Calu3 (cell line): ENCODE results near the gene GRIA2. TPM values are rescaled to one million over a fixed set of nuclear protein-coding genes. Genes with fewer than 3 reads are reported as not detected.

Experiments
- BruUV-seq: library from RNA; stranded (reverse); fragments of 400-500 nt; replicated peaks from 2 replicates; lab custom pipeline; 2021; lab: Mats Ljungman, UMichigan
- CTCF ChIA-PET: fragments of 300-600 bp; sonication (Branson Sonifier 250); formaldehyde crosslinking; loops from one replicate; lab custom pipeline; 2022; ENCODE audit warnings: antibody characterized with exemption; lab: Charles Lee
- DNase-seq: peaks from one replicate; pipeline ENCODE4 v3.0.0; 2022
- H3K27ac Mint-ChIP-seq: one replicate; pipeline ENCODE4 v1.8.0; 2022; ENCODE audit warnings: mixed read lengths; ENCODE audit not compliant: unreplicated experiment
- H3K27me3 Mint-ChIP-seq: one replicate; pipeline ENCODE4 v1.8.0; 2022; ENCODE audit warnings: mixed read lengths; ENCODE audit not compliant: unreplicated experiment
- H3K36me3 Mint-ChIP-seq: one replicate; pipeline ENCODE4 v1.8.0; 2022; ENCODE audit warnings: mild to moderate bottlenecking, moderate library complexity, mixed read lengths; ENCODE audit not compliant: insufficient read depth, unreplicated experiment
- H3K4me1 Mint-ChIP-seq: one replicate; pipeline ENCODE4 v1.8.0; 2022; ENCODE audit warnings: mild to moderate bottlenecking, low read depth, mixed read lengths; ENCODE audit not compliant: unreplicated experiment
- H3K4me3 Mint-ChIP-seq: one replicate; pipeline ENCODE4 v1.8.0; 2022; ENCODE audit warnings: mild to moderate bottlenecking, low read depth, moderate library complexity, mixed read lengths; ENCODE audit not compliant: unreplicated experiment
- H3K9me3 Mint-ChIP-seq: one replicate; pipeline ENCODE4 v1.8.0; 2022; ENCODE audit warnings: low read depth, mixed read lengths; ENCODE audit not compliant: unreplicated experiment
- intact Hi-C: fragments of 100-400 bp; cut with micrococcal nuclease; formaldehyde crosslinking; loops from one replicate; pipeline ENCODE4 v1.10.0; 2022; ENCODE audit not compliant: unreplicated experiment
- total RNA-seq: library from RNA; stranded (reverse); gene quantifications from 2 replicates; pipeline ENCODE4 v1.2.3, GENCODE V29; 2022
- TF ChIP-seq, protein P1 (sequence below): fragments of 200-600 bp; IDR thresholded peaks from one replicate; pipeline ENCODE4 v1.8.0; 2022; ENCODE audit warnings: antibody characterized with exemption; ENCODE audit not compliant: unreplicated experiment

The GRIA2 gene
- total RNA-seq, 1 experiment from 2014 or later, result not detected

DNA sequence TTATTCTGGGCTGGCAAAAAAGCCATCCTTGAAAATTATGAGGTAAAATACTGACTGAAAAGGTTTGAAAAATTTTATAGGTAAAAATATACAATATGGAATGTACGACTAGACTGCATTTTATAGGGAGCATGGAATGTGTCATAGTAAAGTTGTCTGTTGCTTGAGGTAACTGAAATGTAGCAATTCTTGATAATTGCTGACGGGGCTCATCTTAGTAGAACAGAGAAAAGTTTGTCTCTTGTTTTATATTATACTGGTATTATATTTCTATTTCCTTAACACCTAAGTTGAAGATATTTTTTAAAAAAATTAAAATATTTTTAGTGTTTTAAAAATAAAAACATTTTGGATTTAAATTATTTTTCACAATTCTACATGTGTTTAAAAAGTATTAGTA, 11.0 kb downstream of the GRIA2 start:
- TF ChIP-seq, protein P1, sequence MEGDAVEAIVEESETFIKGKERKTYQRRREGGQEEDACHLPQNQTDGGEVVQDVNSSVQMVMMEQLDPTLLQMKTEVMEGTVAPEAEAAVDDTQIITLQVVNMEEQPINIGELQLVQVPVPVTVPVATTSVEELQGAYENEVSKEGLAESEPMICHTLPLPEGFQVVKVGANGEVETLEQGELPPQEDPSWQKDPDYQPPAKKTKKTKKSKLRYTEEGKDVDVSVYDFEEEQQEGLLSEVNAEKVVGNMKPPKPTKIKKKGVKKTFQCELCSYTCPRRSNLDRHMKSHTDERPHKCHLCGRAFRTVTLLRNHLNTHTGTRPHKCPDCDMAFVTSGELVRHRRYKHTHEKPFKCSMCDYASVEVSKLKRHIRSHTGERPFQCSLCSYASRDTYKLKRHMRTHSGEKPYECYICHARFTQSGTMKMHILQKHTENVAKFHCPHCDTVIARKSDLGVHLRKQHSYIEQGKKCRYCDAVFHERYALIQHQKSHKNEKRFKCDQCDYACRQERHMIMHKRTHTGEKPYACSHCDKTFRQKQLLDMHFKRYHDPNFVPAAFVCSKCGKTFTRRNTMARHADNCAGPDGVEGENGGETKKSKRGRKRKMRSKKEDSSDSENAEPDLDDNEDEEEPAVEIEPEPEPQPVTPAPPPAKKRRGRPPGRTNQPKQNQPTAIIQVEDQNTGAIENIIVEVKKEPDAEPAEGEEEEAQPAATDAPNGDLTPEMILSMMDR, result no peak
- no TSS peak for BruUV-seq
- CTCF ChIA-PET, result no interaction called here

DNA sequence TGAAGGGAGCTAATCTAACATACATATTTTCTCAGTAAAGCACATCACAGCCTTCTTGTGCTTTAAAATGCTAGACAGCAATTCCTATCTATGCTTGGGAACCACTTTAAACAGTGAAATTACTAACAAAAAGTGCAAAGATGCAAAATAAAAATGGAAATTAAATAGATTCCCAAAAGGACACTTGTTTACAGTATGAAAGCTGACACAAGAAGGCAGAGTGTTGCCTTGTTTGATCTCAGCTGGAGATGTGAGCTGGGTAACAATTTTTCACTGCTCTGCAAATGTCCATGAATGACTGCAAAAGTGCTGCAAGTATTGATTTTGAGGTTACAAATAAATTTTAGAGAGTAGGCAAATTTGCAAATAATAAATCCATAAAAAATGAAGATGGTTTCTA, 22.3 kb downstream of the GRIA2 start:
- CTCF ChIA-PET, result no interaction called here
- H3K4me1 Mint-ChIP-seq, result no peaks in the 10 kb centered on the region
- DNase-seq, result no peak
- TF ChIP-seq, protein P1, result no peak
- BruUV-seq, result no TSS peak
- no peaks in the 10 kb centered on the region for H3K9me3 Mint-ChIP-seq
- intact Hi-C loops, result no loop called here
- H3K27ac Mint-ChIP-seq, result no peak overlapping the region
- H3K4me3 Mint-ChIP-seq, result no peak overlapping the region
- H3K36me3 Mint-ChIP-seq, result no peaks in the 10 kb centered on the region
- no peaks in the 10 kb centered on the region for H3K27me3 Mint-ChIP-seq

More for the DNA sequence above, 11.0 kb downstream of the GRIA2 start:
- Mint-ChIP-seq H3K27ac (no peak overlapping the region), H3K4me3 (no peak overlapping the region), H3K4me1 (no peaks in the 10 kb centered on the region), H3K27me3 (no peaks in the 10 kb centered on the region), H3K36me3 (no peaks in the 10 kb centered on the region), H3K9me3 (no peaks in the 10 kb centered on the region)
- intact Hi-C loops, result no loop called here
- DNase-seq, result no peak

DNA sequence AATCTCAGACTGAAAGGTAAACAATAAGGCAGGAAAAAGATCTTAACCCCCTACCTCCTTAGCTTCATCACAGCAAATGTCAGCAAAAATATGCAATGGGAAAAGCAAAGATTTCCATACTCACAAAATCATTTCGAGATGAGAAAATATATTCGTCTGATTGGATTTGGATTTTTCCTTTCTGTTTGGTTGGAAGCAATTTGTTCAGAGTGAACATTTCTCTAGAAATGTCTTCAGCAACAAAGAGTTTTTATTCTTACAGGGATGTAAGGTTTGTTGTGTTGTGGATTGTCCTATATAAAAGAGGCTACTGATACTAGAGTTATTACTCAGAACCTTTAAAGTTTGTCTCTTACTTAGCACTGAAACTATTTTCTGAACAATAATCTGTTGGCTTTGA, 23.8 kb downstream of the GRIA2 start:
- TF ChIP-seq, protein P1, result no peak
- intact Hi-C loops, result no loop called here
- no peak for DNase-seq
- Mint-ChIP-seq H3K27ac (no peak overlapping the region), H3K36me3 (no peaks in the 10 kb centered on the region), H3K27me3 (no peaks in the 10 kb centered on the region), H3K4me3 (no peak overlapping the region), H3K4me1 (no peaks in the 10 kb centered on the region), H3K9me3 (no peaks in the 10 kb centered on the region)
- BruUV-seq, result no TSS peak
- CTCF ChIA-PET, result no interaction called here

DNA sequence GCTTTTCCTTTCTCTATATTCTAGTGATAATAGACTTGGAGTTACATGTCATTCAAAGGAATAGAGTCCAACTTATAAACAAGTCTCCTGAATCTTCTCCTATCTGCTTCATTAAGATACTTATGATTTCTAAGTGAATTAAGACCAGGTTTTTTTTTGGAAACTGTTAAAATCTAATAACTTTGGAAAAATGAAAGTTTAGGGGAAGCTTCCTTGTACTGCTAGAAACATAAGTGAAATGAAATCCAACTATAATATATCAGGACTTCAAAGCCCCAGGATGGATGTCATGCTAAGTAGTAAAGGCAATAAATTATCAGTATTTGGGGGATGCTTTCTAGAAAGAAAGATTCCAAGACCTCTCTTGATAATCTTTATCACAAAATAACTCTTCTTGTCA, 24.8 kb downstream of the GRIA2 start:
- Mint-ChIP-seq H3K4me1 (no peaks in the 10 kb centered on the region), H3K27ac (no peak overlapping the region), H3K27me3 (no peaks in the 10 kb centered on the region), H3K4me3 (no peak overlapping the region), H3K9me3 (no peaks in the 10 kb centered on the region), H3K36me3 (no peaks in the 10 kb centered on the region)
- BruUV-seq, result no TSS peak
- DNase-seq, result no peak
- TF ChIP-seq, protein P1, result no peak
- intact Hi-C loops, result no loop called here
- CTCF ChIA-PET, result no interaction called here
